K562 (cell line): ENCODE results near the gene SLC1A1. TPM values are rescaled to one million over a fixed set of nuclear protein-coding genes. Genes with fewer than 3 reads are reported as not detected.

Source experiments
- ATAC-seq: fragments of 200-7000 bp; cut with Tn5 transposase; 3 replicates; pipeline ENCODE4 v1.9.1; 2020; ENCODE audit warnings: moderate library complexity
- BruUV-seq: library from RNA; stranded (reverse); fragments of 400-500 nt; replicated peaks from 2 replicates; lab custom pipeline; 2021; lab: Mats Ljungman, UMichigan
- CTCF ChIA-PET: fragments of 300-600 bp; formaldehyde crosslinking; extraction: SDS; loops from one replicate; lab custom pipeline; 2021; ENCODE audit warnings: low intra/inter-chr PET ratio; lab: Yijun Ruan, JAX
- POLR2A ChIA-PET: fragments of 300-600, 350-650 bp; sonication (Branson Sonifier 250); formaldehyde crosslinking; extraction: SDS; loops from one replicate; lab custom pipeline; 2021; ENCODE audit warnings: antibody characterized with exemption, inconsistent platforms; lab: Yijun Ruan, JAX
- DNase-seq, 4 experiments: peaks; one replicate each; pipeline versions ENCODE4 v3.0.0 to v3.0.0-alpha.2; 2011 to 2018; ENCODE audit warnings: low spot score in 3 of 4, mixed read lengths in 3 of 4; ENCODE audit errors: extremely low read depth in 1 of 4
- FAIRE-seq: peaks from 2 replicates; lab custom pipeline; 2011; peaks lifted over from hg19 to GRCh38; lab: Jason Lieb, UNC
- H2AFZ ChIP-seq: 2 replicates; pipeline ENCODE4 v1.6.0; 2011; ENCODE audit warnings: low read depth, low read length, control low read depth, inconsistent platforms
- H3K27ac ChIP-seq: fragments of 200-600 bp; 3 replicates; pipeline ENCODE4 v1.8.0; 2011; ENCODE audit warnings: low read depth, mild to moderate bottlenecking, control low read depth, inconsistent platforms, low read length, moderate library complexity, mixed read lengths; ENCODE audit errors: extremely low read depth
- H3K27me3 ChIP-seq, 2 experiments: fragments of 300-600 bp in 1 of 2; 2 replicates in 1 of 2; 3 replicates in 1 of 2; pipeline versions ENCODE4 v1.6.0 to v1.8.0; 2011; ENCODE audit warnings: inconsistent platforms in 2 of 2, low read length in 2 of 2, mild to moderate bottlenecking in 1 of 2, mixed read lengths in 1 of 2, moderate library complexity in 1 of 2; ENCODE audit not compliant: control insufficient read depth in 2 of 2, insufficient read depth in 2 of 2
- H3K36me3 ChIP-seq: fragments of 300-600 bp; 3 replicates; pipeline ENCODE4 v1.8.0; 2011; ENCODE audit warnings: mild to moderate bottlenecking, low read length, inconsistent platforms; ENCODE audit not compliant: control insufficient read depth, insufficient read depth
- H3K4me1 ChIP-seq, 2 experiments: fragments of 200-600 bp in 1 of 2; replicated peaks in 1 of 2; 2 replicates in 1 of 2; 3 replicates in 1 of 2; pipeline versions ENCODE4 v1.5.1 to v1.8.0; 2011; ENCODE audit warnings: inconsistent platforms in 2 of 2, low read length in 2 of 2, mild to moderate bottlenecking in 1 of 2, mixed read lengths in 1 of 2, moderate library complexity in 1 of 2; ENCODE audit not compliant: control insufficient read depth in 2 of 2, insufficient read depth in 2 of 2
- H3K4me2 ChIP-seq: 2 replicates; pipeline ENCODE4 v1.6.1; 2011; ENCODE audit warnings: low read length, control low read depth, inconsistent platforms, mixed read lengths; ENCODE audit not compliant: insufficient read depth
- H3K4me3 ChIP-seq: fragments of 200-600 bp; sonication (generic), shearing (Covaris generic); 2 replicates; pipeline ENCODE4 v1.5.1; 2016; ENCODE audit warnings: control low read depth, inconsistent platforms
- H3K79me2 ChIP-seq: fragments of 200-600 bp; 3 replicates; pipeline ENCODE4 v1.8.0; 2011; ENCODE audit warnings: low read length, inconsistent platforms; ENCODE audit not compliant: control insufficient read depth, insufficient read depth
- H3K9ac ChIP-seq, 2 experiments: 2 replicates each; pipeline versions ENCODE4 v1.6.0 to v1.6.1; 2011; ENCODE audit warnings: low read depth in 2 of 2, low read length in 2 of 2, control low read depth in 1 of 2, inconsistent platforms in 1 of 2, mild to moderate bottlenecking in 1 of 2, mixed read lengths in 1 of 2; ENCODE audit not compliant: insufficient read depth in 1 of 2
- H3K9me1 ChIP-seq: one replicate; pipeline ENCODE4 v1.6.0; 2011; ENCODE audit warnings: inconsistent platforms, mild to moderate bottlenecking, low read length, moderate library complexity; ENCODE audit not compliant: control insufficient read depth, insufficient read depth
- H3K9me3 ChIP-seq: replicated peaks from 2 replicates; pipeline ENCODE4 v1.5.1; 2011; ENCODE audit warnings: low read depth, low read length, inconsistent platforms; ENCODE audit not compliant: control insufficient read depth, insufficient read depth
- H4K20me1 ChIP-seq: replicated peaks from 2 replicates; pipeline ENCODE4 v1.6.1; 2011; ENCODE audit warnings: low read length, inconsistent platforms, mixed read lengths; ENCODE audit not compliant: control insufficient read depth, insufficient read depth
- DMBX1 ChIP-seq: fragments of 250-450 bp; sonication (Bioruptor Pico); IDR thresholded peaks from 2 replicates; pipeline ENCODE4 v1.8.0; 2022; ENCODE audit warnings: inconsistent platforms, mild to moderate bottlenecking, moderate library complexity, borderline replicate concordance
- ERF ChIP-seq: fragments of 450-650 bp; formaldehyde crosslinking; IDR thresholded peaks from 2 replicates; pipeline ENCODE4 v1.4.0; 2020; ENCODE audit warnings: mild to moderate bottlenecking, mixed read lengths
- HEY1 ChIP-seq: fragments of 250-450 bp; sonication (Bioruptor Pico); IDR thresholded peaks from 2 replicates; pipeline ENCODE4 v1.5.0; 2020; ENCODE audit warnings: mild to moderate bottlenecking, moderate library complexity, borderline replicate concordance
- WGBS: fragments of 100-300 bp; shearing (Covaris generic); methylation state at CpG from one replicate; pipeline ENCODE4 v1.1.6; 2016; ENCODE audit warnings: low coverage, mixed read lengths; ENCODE audit not compliant: insufficient coverage; ENCODE audit errors: missing lambda C conversion rate; 5-methylcytosine and 5-hydroxymethylcytosine counted together
- in situ Hi-C: fragments of 300-500 bp; cut with MboI; formaldehyde crosslinking; loops from 4 replicates; pipeline ENCODE4 v1.15.0; 2018; ENCODE audit warnings: inconsistent platforms, mixed read lengths
- intact Hi-C: fragments of 100-400 bp; cut with micrococcal nuclease; formaldehyde crosslinking; loops from 2 replicates; pipeline ENCODE4 v1.14.2; 2022
- polyA plus RNA-seq, 8 experiments: library from polyadenylated mRNA; depleted of rRNA in 4 of 8; stranded (reverse) in 5 of 8; unstranded in 3 of 8; fragments of >200 nt; fragmentation: Nextera tagmentation in 2 of 8; fragmentation: Illumina TruSeq in 1 of 8; extraction: Ambion mirVana in 2 of 8; extraction: Trizol in 1 of 8; gene quantifications; 2 replicates each; pipeline versions ENCODE4 v1.2.1 to v1.2.3, GENCODE V29; 2011 to 2014; ENCODE audit warnings: inconsistent platforms in 1 of 8, missing spikeins in 1 of 8
- total RNA-seq, 7 experiments: library from RNA; depleted of rRNA in 6 of 7; stranded (reverse); fragments of >200 nt in 6 of 7; fragmentation: Illumina TruSeq in 2 of 7; extraction: Trizol in 2 of 7; gene quantifications; 2 replicates each; pipeline versions ENCODE4 v1.2.1 to v1.2.3, GENCODE V29; 2011 to 2021; ENCODE audit warnings: low replicate concordance in 1 of 7
- TF ChIP-seq, protein P1 (sequence below): fragments of 250-450 bp; sonication (Bioruptor Pico); IDR thresholded peaks from 2 replicates; pipeline ENCODE4 v1.4.0; 2020; ENCODE audit warnings: mild to moderate bottlenecking, moderate library complexity
- TF ChIP-seq, protein P2 (sequence below), 2 experiments: fragments of 450-650 bp; IDR thresholded peaks; 2 replicates each; pipeline ENCODE4 v1.6.1; 2016; ENCODE audit warnings: mild to moderate bottlenecking in 2 of 2, borderline replicate concordance in 1 of 2, low read depth in 1 of 2, moderate library complexity in 1 of 2

Gene SLC1A1
- total and polyA plus RNA-seq, 9 of the 15 experiments (the other 6 are each of a cell fraction or from before 2014, with no cell fraction given), result 0.11 to 0.16 TPM; not detected in 7

DNA sequence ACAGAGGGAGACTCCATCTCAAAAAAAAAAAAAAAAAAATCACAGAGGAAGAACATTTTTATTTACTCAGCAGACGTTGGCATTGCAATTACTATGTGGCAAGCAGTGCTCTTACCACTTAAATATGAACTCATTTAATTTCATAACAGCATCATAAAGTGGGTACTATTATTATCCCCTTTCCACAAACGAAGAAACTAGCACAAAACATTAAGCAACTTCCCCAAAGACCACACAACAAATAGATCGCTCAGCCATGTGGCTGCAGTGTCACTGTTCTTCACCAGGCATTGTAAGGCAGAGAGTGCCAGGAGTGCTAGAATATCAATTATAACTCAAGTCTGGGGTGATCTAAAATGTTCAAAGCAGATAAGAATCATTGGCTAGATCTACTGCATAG, 102.0 kb downstream of the SLC1A1 start:
- TF ChIP-seq ERF (CRISPR knock-in tag) (no peak), HEY1 (CRISPR knock-in tag) (no peak), DMBX1 (CRISPR knock-in tag) (no peak)
- TF ChIP-seq, protein P1, sequence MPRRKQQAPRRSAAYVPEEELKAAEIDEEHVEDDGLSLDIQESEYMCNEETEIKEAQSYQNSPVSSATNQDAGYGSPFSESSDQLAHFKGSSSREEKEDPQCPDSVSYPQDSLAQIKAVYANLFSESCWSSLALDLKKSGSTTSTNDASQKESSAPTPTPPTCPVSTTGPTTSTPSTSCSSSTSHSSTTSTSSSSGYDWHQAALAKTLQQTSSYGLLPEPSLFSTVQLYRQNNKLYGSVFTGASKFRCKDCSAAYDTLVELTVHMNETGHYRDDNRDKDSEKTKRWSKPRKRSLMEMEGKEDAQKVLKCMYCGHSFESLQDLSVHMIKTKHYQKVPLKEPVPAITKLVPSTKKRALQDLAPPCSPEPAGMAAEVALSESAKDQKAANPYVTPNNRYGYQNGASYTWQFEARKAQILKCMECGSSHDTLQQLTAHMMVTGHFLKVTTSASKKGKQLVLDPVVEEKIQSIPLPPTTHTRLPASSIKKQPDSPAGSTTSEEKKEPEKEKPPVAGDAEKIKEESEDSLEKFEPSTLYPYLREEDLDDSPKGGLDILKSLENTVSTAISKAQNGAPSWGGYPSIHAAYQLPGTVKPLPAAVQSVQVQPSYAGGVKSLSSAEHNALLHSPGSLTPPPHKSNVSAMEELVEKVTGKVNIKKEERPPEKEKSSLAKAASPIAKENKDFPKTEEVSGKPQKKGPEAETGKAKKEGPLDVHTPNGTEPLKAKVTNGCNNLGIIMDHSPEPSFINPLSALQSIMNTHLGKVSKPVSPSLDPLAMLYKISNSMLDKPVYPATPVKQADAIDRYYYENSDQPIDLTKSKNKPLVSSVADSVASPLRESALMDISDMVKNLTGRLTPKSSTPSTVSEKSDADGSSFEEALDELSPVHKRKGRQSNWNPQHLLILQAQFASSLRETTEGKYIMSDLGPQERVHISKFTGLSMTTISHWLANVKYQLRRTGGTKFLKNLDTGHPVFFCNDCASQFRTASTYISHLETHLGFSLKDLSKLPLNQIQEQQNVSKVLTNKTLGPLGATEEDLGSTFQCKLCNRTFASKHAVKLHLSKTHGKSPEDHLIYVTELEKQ (CRISPR knock-in tag), result no peak
- TF ChIP-seq, protein P2, sequence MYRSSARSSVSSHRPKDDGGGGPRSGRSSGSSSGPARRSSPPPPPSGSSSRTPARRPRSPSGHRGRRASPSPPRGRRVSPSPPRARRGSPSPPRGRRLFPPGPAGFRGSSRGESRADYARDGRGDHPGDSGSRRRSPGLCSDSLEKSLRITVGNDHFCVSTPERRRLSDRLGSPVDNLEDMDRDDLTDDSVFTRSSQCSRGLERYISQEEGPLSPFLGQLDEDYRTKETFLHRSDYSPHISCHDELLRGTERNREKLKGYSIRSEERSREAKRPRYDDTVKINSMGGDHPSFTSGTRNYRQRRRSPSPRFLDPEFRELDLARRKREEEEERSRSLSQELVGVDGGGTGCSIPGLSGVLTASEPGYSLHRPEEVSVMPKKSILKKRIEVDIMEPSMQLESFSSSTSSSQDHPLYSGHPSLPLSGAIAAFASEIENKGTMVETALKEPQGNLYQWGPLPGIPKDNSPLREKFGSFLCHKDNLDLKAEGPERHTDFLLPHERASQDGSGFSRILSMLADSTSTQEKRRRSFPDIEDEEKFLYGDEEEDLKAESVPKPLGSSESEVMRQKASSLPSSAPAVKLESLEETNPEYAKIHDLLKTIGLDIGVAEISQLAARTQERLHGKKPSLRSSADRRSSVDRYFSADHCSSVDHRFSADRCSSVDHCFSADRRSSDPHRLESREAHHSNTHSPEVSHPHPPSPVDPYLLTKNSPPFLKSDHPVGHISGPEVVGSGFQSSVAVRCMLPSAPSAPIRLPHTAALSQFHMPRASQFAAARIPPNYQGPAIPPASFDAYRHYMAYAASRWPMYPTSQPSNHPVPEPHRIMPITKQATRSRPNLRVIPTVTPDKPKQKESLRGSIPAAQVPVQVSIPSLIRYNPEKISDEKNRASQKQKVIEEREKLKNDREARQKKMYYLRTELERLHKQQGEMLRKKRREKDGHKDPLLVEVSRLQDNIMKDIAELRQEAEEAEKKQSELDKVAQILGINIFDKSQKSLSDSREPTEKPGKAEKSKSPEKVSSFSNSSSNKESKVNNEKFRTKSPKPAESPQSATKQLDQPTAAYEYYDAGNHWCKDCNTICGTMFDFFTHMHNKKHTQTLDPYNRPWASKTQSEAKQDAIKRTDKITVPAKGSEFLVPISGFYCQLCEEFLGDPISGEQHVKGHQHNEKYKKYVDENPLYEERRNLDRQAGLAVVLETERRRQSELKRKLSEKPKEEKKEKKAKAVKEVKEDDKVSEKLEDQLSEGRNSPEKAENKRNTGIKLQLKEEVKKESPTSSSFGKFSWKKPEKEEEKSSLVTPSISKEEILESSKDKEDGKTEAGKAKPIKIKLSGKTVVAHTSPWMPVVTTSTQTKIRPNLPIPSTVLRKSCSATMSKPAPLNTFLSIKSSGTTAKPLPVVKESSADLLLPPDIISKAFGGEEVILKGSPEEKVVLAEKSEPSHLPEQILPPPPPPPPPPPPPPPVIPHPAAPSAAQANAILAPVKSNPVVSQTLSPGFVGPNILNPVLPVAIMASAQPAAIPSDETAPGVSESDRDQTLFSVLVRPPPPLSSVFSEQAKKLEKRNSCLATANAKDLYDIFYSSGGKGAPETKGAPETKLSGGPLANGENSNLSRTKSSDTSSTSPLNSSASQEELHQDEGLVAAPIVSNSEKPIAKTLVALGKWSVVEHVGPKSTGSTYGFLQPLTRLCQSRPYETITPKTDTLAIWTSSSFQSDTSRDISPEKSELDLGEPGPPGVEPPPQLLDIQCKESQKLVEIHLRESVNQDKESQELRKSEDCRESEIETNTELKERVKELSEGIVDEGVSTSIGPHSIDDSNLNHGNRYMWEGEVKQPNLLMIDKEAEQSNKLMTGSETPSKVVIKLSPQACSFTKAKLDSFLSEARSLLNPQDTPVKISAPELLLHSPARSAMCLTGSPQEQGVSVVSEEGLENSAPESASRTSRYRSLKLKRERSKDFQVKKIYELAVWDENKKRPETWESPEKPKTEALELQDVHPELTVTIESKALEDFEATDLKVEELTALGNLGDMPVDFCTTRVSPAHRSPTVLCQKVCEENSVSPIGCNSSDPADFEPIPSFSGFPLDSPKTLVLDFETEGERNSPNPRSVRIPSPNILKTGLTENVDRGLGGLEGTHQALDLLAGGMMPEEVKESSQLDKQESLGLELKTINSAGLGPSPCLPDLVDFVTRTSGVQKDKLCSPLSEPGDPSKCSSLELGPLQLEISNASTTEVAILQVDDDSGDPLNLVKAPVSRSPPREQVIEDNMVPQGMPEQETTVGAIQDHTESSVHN (IDR thresholded peaks at IDR 0.05; ENCODE audit: borderline replicate concordance in 1 of 2, low read depth in 1 of 2), result no peak
- H3K9ac ChIP-seq, result no peak overlapping the region
- no peak overlapping the region for H3K4me2 ChIP-seq
- in situ Hi-C loops, result no loop called here
- ATAC-seq, result no peak
- ChIA-PET POLR2A (no interaction called here), CTCF (no interaction called here)
- H3K4me1 ChIP-seq, result no peaks in the 10 kb centered on the region
- H4K20me1 ChIP-seq, result no peaks in the 10 kb centered on the region
- H3K79me2 ChIP-seq, result no peaks in the 10 kb centered on the region
- no TSS peak for BruUV-seq
- FAIRE-seq, result no peak
- intact Hi-C loops, result no loop called here
- no peak overlapping the region for H2AFZ ChIP-seq
- H3K27ac ChIP-seq, result no peak overlapping the region
- H3K27me3 ChIP-seq, result peaks cover 0 to 6% of the 10 kb centered on the region in 2 experiments; a peak in 3 of 5 replicates
- DNase-seq, result no peak
- no peaks in the 10 kb centered on the region for H3K9me3 ChIP-seq
- no peaks in the 10 kb centered on the region for H3K36me3 ChIP-seq
- H3K4me3 ChIP-seq, result no peak overlapping the region
- H3K9me1 ChIP-seq, result no peaks in the 10 kb centered on the region
- WGBS, result 0% methylated on average over 3 of the region's 3 CpGs
